Thyroid gland (tissue), 4 donors: Measurements from ENCODE around the gene LRP6. TPM values are rescaled to one million over a fixed set of nuclear protein-coding genes. Genes with fewer than 3 reads are reported as not detected.

Source experiments
- DNase-seq, 2 donors: peaks; one replicate each; pipeline ENCODE4 v3.0.0-alpha.2; 2019
- H3K27ac ChIP-seq, 3 donors: fragments of 200-600 bp; sonication (generic); 1 replicate in 2 of 3; 2 replicates in 1 of 3; pipeline ENCODE4 v1.5.1; 2016 to 2019; ENCODE audit warnings: mild to moderate bottlenecking in 1 of 3, moderate library complexity in 1 of 3
- H3K27me3 ChIP-seq: fragments of 200-600 bp; sonication (generic); one replicate; pipeline ENCODE4 v1.5.1; 2019
- H3K36me3 ChIP-seq, 2 donors: fragments of 200-600 bp; sonication (generic); one replicate each; pipeline ENCODE4 v1.5.1; 2016 to 2019
- H3K4me1 ChIP-seq, 2 donors: fragments of 200-600 bp; sonication (generic); one replicate each; pipeline ENCODE4 v1.5.1; 2017 to 2019
- H3K4me3 ChIP-seq, 3 donors: fragments of 200-600 bp; sonication (generic); replicated peaks in 1 of 3; 1 replicate in 2 of 3; 2 replicates in 1 of 3; pipeline ENCODE4 v1.5.1; 2016; ENCODE audit warnings: mild to moderate bottlenecking in 1 of 3
- H3K9me3 ChIP-seq: fragments of 200-600 bp; sonication (generic); one replicate; pipeline ENCODE4 v1.5.1; 2017
- CTCF ChIP-seq, 6 experiments: fragments of 200-600 bp in 3 of 6; fragments of 450-650 bp in 3 of 6; sonication (generic) in 3 of 6; IDR thresholded peaks; one replicate each; pipeline ENCODE4 v1.5.1; 2016 to 2019; ENCODE audit warnings: antibody characterized with exemption in 6 of 6, mild to moderate bottlenecking in 2 of 6, inconsistent platforms in 1 of 6, moderate library complexity in 1 of 6
- POLR2A ChIP-seq, 2 donors: fragments of 450-650 bp; IDR thresholded peaks; one replicate each; pipeline ENCODE4 v1.6.1; 2017; ENCODE audit warnings: antibody characterized with exemption in 2 of 2, mild to moderate bottlenecking in 2 of 2, moderate library complexity in 1 of 2
- WGBS, 2 donors: methylation state at CpG; one replicate each; pipeline ENCODE4 v1.1.5; 2017; 5-methylcytosine and 5-hydroxymethylcytosine counted together
- intact Hi-C: fragments of 100-400 bp; cut with DNase I; formaldehyde crosslinking; loops from one replicate; pipeline ENCODE4 v1.15.1; 2023
- total RNA-seq, 4 donors: library from RNA; depleted of rRNA; stranded (reverse); fragments of >200 nt; gene quantifications; one replicate each; pipeline ENCODE4 v1.2.3, GENCODE V29; 2016

LRP6 gene
- total RNA-seq, 4 donors from 2014 or later = 38.7 to 47.7 (median 42.7) TPM

GRCh38 chr12:12210416-12210815, 56.4 kb downstream of the LRP6 start:
- Histone ChIP-seq H3K27ac (no peak overlapping the region), H3K27me3 (no peaks in the 10 kb centered on the region), H3K36me3 (no peaks in the 10 kb centered on the region), H3K4me1 (peaks cover 4 to 21% of the 10 kb centered on the region in 2 donors), H3K4me3 (no peak overlapping the region), H3K9me3 (no peaks in the 10 kb centered on the region)
- intact Hi-C loops = no loop called here
- no peak for DNase-seq
- 81 to 93% methylated on average over 1 of the region's 1 CpG for WGBS, 2 donors
- TF ChIP-seq POLR2A (IDR thresholded peaks at IDR 0.05) (no peak), CTCF (IDR thresholded peaks at IDR 0.05) (no peak)

GRCh38 chr12:12209675-12210074, 57.2 kb downstream of the LRP6 start:
- Histone ChIP-seq H3K27me3 (no peaks in the 10 kb centered on the region), H3K36me3 (no peaks in the 10 kb centered on the region), H3K9me3 (no peaks in the 10 kb centered on the region), H3K4me3 (no peak overlapping the region), H3K4me1 (peaks cover under 1 to 15% of the 10 kb centered on the region in 2 donors), H3K27ac (no peak overlapping the region)
- no peak for TF ChIP-seq POLR2A (IDR thresholded peaks at IDR 0.05)
- no peak for TF ChIP-seq CTCF (IDR thresholded peaks at IDR 0.05)
- WGBS, 2 donors = 98% methylated on average over 3 of the region's 3 CpGs
- DNase-seq = no peak
- intact Hi-C loops = no loop called here

- 90 to 95% methylated on average over 3 of the region's 3 CpGs for WGBS, 2 donors
- no peak for DNase-seq
- Histone ChIP-seq H3K9me3 (no peaks in the 10 kb centered on the region), H3K27me3 (no peaks in the 10 kb centered on the region), H3K27ac (no peak overlapping the region), H3K4me3 (no peak overlapping the region), H3K4me1 (peaks cover 0 to 11% of the 10 kb centered on the region in 2 donors), H3K36me3 (no peaks in the 10 kb centered on the region)
- intact Hi-C loops = no loop called here
- TF ChIP-seq CTCF (IDR thresholded peaks at IDR 0.05) (no peak), POLR2A (IDR thresholded peaks at IDR 0.05) (no peak)
Measured at GRCh38 chr12:12209043-12209442, 57.8 kb downstream of the LRP6 start.

GRCh38 chr12:12207746-12208145, 59.1 kb downstream of the LRP6 start:
- Histone ChIP-seq H3K36me3 (no peaks in the 10 kb centered on the region), H3K27ac (no peak overlapping the region), H3K9me3 (no peaks in the 10 kb centered on the region), H3K4me1 (peaks cover 0 to 11% of the 10 kb centered on the region in 2 donors), H3K27me3 (no peaks in the 10 kb centered on the region), H3K4me3 (no peak overlapping the region)
- intact Hi-C loops = no loop called here
- DNase-seq = no peak
- WGBS, 2 donors = 93 to 95% methylated on average over 1 of the region's 1 CpG
- TF ChIP-seq CTCF (IDR thresholded peaks at IDR 0.05) = no peak
- no peak for TF ChIP-seq POLR2A (IDR thresholded peaks at IDR 0.05)

GRCh38 chr12:12206776-12207388, 60.0 kb downstream of the LRP6 start:
- no peak for DNase-seq
- intact Hi-C loops = no loop called here
- H3K36me3 ChIP-seq = peaks cover 0 to 6% of the 10 kb centered on the region in 2 donors
- TF ChIP-seq POLR2A (IDR thresholded peaks at IDR 0.05) = no peak
- TF ChIP-seq CTCF (IDR thresholded peaks at IDR 0.05) = no peak
- H3K27me3 ChIP-seq = no peaks in the 10 kb centered on the region
- H3K4me3 ChIP-seq = no peak overlapping the region
- H3K4me1 ChIP-seq = peaks cover 0 to 7% of the 10 kb centered on the region in 2 donors
- no peaks in the 10 kb centered on the region for H3K9me3 ChIP-seq
- no peak overlapping the region for H3K27ac ChIP-seq
- 88 to 91% methylated on average over 5 of the region's 5 CpGs for WGBS, 2 donors
